ENCODE measurements around the gene SHLD1.

SHLD1 gene

DNA sequence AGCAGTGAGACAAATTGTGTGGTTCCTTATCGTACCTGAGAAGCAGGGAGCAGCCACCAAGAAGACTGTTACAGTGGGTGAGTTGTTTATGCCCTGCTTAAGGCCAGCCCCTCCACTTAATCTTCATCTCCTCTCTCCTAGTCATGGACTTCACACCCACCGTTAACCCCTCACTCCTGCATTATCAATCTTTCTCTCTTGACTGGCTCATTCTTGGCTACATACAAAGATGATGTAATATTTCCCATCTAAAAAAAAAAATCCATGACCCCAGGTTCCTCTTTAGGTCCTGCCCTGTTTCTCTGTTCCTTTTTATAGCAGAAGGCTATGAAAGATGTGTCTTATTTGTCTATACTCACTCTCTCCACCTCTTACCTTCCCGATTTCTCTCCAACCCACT is 72.4 kb downstream of the SHLD1 start:
- no peaks in the 10 kb centered on the region for H3K79me2 ChIP-seq (ENCODE audit: low read length)
- no peaks in the 10 kb centered on the region for H3F3A ChIP-seq (ENCODE audit: insufficient read depth, low read length)
- H2AFZ ChIP-seq (ENCODE audit: low read length) = no peak overlapping the region
- no peaks in the 10 kb centered on the region for H3K9me2 ChIP-seq (replicated peaks; ENCODE audit: insufficient read depth, low read length)
- H3K4me1 ChIP-seq (ENCODE audit: low read length) = no peaks in the 10 kb centered on the region
- no peaks in the 10 kb centered on the region for H4K20me1 ChIP-seq (ENCODE audit: insufficient read depth, low read length)
- H3K4me2 ChIP-seq (ENCODE audit: low read depth, low read length) = no peak overlapping the region
- no peak overlapping the region for H3K9ac ChIP-seq (ENCODE audit: low read length)
- H3K9me3 ChIP-seq (replicated peaks; ENCODE audit: insufficient read depth, low read length) = no peaks in the 10 kb centered on the region
- no peaks in the 10 kb centered on the region for H3K36me3 ChIP-seq (replicated peaks; ENCODE audit: insufficient read depth, low read length)
- no peak overlapping the region for H3K4me3 ChIP-seq (ENCODE audit: low read length)
- no peak overlapping the region for H3K27ac ChIP-seq (ENCODE audit: low read length)
- no peaks in the 10 kb centered on the region for H3K27me3 ChIP-seq (replicated peaks; ENCODE audit: insufficient read depth, low read length)
- no peak for DNase-seq
- TF ChIP-seq EZH2phosphoT487 (IDR thresholded peaks at IDR 0.05; ENCODE audit: low read length) (no peak), EZH2 (optimal IDR thresholded peaks at IDR 0.05; ENCODE audit: low read depth, low read length) (no peak)

DNA sequence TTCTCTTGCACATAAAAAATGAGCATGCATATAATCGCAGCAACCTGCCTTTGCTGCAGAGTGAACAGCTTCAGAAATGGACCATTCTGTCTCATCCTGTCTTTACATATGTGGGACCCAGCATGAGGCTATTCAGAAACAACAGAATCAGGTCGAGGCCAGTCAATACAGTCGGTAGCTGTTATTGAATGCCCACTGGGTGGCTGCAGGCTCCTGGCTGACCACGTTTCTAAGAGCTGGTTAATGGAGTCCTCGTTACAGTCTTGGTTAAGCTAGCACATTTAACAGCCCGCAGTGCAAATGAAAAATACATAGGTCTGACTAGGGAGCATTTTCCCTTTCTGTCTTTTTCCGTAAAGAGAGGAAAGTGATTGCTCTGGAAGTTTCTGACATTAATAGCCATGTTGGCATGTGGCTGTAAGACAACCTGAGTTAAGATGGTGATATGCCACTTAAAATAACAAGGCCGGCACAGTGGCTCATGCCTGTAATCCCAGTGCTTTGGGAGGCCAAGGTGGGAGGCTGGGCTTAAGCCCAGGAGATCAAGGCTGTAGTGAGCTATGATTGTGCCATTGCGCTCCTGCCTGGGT is 75.0 kb downstream of the SHLD1 start:
- Histone ChIP-seq H3F3A (ENCODE audit: insufficient read depth, low read length) (no peaks in the 10 kb centered on the region), H3K9me3 (replicated peaks; ENCODE audit: insufficient read depth, low read length) (no peaks in the 10 kb centered on the region), H3K4me2 (ENCODE audit: low read depth, low read length) (no peak overlapping the region), H3K27ac (ENCODE audit: low read length) (no peak overlapping the region), H3K79me2 (ENCODE audit: low read length) (no peaks in the 10 kb centered on the region), H3K9ac (ENCODE audit: low read length) (no peak overlapping the region), H2AFZ (ENCODE audit: low read length) (no peak overlapping the region), H3K36me3 (replicated peaks; ENCODE audit: insufficient read depth, low read length) (no peaks in the 10 kb centered on the region), H3K4me3 (ENCODE audit: low read length) (no peak overlapping the region), H3K4me1 (ENCODE audit: low read length) (no peaks in the 10 kb centered on the region), H4K20me1 (ENCODE audit: insufficient read depth, low read length) (no peaks in the 10 kb centered on the region), H3K9me2 (replicated peaks; ENCODE audit: insufficient read depth, low read length) (no peaks in the 10 kb centered on the region), H3K27me3 (replicated peaks; ENCODE audit: insufficient read depth, low read length) (no peaks in the 10 kb centered on the region)
- DNase-seq = no peak
- TF ChIP-seq EZH2phosphoT487 (IDR thresholded peaks at IDR 0.05; ENCODE audit: low read length) (no peak), EZH2 (optimal IDR thresholded peaks at IDR 0.05; ENCODE audit: low read depth, low read length) (no peak)
- TF ChIP-seq, protein P1, sequence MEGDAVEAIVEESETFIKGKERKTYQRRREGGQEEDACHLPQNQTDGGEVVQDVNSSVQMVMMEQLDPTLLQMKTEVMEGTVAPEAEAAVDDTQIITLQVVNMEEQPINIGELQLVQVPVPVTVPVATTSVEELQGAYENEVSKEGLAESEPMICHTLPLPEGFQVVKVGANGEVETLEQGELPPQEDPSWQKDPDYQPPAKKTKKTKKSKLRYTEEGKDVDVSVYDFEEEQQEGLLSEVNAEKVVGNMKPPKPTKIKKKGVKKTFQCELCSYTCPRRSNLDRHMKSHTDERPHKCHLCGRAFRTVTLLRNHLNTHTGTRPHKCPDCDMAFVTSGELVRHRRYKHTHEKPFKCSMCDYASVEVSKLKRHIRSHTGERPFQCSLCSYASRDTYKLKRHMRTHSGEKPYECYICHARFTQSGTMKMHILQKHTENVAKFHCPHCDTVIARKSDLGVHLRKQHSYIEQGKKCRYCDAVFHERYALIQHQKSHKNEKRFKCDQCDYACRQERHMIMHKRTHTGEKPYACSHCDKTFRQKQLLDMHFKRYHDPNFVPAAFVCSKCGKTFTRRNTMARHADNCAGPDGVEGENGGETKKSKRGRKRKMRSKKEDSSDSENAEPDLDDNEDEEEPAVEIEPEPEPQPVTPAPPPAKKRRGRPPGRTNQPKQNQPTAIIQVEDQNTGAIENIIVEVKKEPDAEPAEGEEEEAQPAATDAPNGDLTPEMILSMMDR (IDR thresholded peaks at IDR 0.05; ENCODE audit: low read length) = no peak

GRCh38 chr20:5827098-5827853 is 77.1 kb downstream of the SHLD1 start:
- Histone ChIP-seq H3K9me2 (replicated peaks; ENCODE audit: insufficient read depth, low read length) (no peaks in the 10 kb centered on the region), H3K9me3 (replicated peaks; ENCODE audit: insufficient read depth, low read length) (no peaks in the 10 kb centered on the region), H3K9ac (ENCODE audit: low read length) (no peak overlapping the region), H3K27me3 (replicated peaks; ENCODE audit: insufficient read depth, low read length) (no peaks in the 10 kb centered on the region), H2AFZ (ENCODE audit: low read length) (no peak overlapping the region), H3K4me3 (ENCODE audit: low read length) (no peak overlapping the region), H3K36me3 (replicated peaks; ENCODE audit: insufficient read depth, low read length) (no peaks in the 10 kb centered on the region), H3K4me1 (ENCODE audit: low read length) (no peaks in the 10 kb centered on the region), H3K27ac (ENCODE audit: low read length) (no peak overlapping the region), H4K20me1 (ENCODE audit: insufficient read depth, low read length) (no peaks in the 10 kb centered on the region), H3F3A (ENCODE audit: insufficient read depth, low read length) (no peaks in the 10 kb centered on the region), H3K79me2 (ENCODE audit: low read length) (no peaks in the 10 kb centered on the region), H3K4me2 (ENCODE audit: low read depth, low read length) (no peak overlapping the region)
- DNase-seq = no peak
- TF ChIP-seq EZH2 (optimal IDR thresholded peaks at IDR 0.05; ENCODE audit: low read depth, low read length) (no peak), EZH2phosphoT487 (IDR thresholded peaks at IDR 0.05; ENCODE audit: low read length) (no peak)
- TF ChIP-seq, protein P1 (IDR thresholded peaks at IDR 0.05; ENCODE audit: low read length) = no peak

- DNase-seq = no peak
- Histone ChIP-seq H2AFZ (ENCODE audit: low read length) (no peak overlapping the region), H3K79me2 (ENCODE audit: low read length) (no peaks in the 10 kb centered on the region), H3K9me3 (replicated peaks; ENCODE audit: insufficient read depth, low read length) (no peaks in the 10 kb centered on the region), H3K9ac (ENCODE audit: low read length) (no peak overlapping the region), H3K4me1 (ENCODE audit: low read length) (no peaks in the 10 kb centered on the region), H3F3A (ENCODE audit: insufficient read depth, low read length) (no peaks in the 10 kb centered on the region), H3K27ac (ENCODE audit: low read length) (no peak overlapping the region), H4K20me1 (ENCODE audit: insufficient read depth, low read length) (no peaks in the 10 kb centered on the region), H3K4me2 (ENCODE audit: low read depth, low read length) (no peak overlapping the region), H3K36me3 (replicated peaks; ENCODE audit: insufficient read depth, low read length) (no peaks in the 10 kb centered on the region), H3K4me3 (ENCODE audit: low read length) (no peak overlapping the region), H3K27me3 (replicated peaks; ENCODE audit: insufficient read depth, low read length) (no peaks in the 10 kb centered on the region), H3K9me2 (replicated peaks; ENCODE audit: insufficient read depth, low read length) (no peaks in the 10 kb centered on the region)
- TF ChIP-seq EZH2phosphoT487 (IDR thresholded peaks at IDR 0.05; ENCODE audit: low read length) (no peak), EZH2 (optimal IDR thresholded peaks at IDR 0.05; ENCODE audit: low read depth, low read length) (no peak)
- TF ChIP-seq, protein P1 (IDR thresholded peaks at IDR 0.05; ENCODE audit: low read length) = no peak
Measured at GRCh38 chr20:5827861-5828260, 77.7 kb downstream of the SHLD1 start.

All from MM.1S (cell line).